GM21825 (cell line): ENCODE data around the gene TSPAN16.

Experiments used
- ATAC-seq: cut with Tn5 transposase; IDR thresholded peaks from one replicate; pipeline ENCODE4 v1.9.1; 2021; ENCODE audit warnings: mild to moderate bottlenecking, moderate library complexity; ENCODE audit not compliant: unreplicated experiment

TSPAN16 gene, protein sequence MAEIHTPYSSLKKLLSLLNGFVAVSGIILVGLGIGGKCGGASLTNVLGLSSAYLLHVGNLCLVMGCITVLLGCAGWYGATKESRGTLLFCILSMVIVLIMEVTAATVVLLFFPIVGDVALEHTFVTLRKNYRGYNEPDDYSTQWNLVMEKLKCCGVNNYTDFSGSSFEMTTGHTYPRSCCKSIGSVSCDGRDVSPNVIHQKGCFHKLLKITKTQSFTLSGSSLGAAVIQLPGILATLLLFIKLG

DNA sequence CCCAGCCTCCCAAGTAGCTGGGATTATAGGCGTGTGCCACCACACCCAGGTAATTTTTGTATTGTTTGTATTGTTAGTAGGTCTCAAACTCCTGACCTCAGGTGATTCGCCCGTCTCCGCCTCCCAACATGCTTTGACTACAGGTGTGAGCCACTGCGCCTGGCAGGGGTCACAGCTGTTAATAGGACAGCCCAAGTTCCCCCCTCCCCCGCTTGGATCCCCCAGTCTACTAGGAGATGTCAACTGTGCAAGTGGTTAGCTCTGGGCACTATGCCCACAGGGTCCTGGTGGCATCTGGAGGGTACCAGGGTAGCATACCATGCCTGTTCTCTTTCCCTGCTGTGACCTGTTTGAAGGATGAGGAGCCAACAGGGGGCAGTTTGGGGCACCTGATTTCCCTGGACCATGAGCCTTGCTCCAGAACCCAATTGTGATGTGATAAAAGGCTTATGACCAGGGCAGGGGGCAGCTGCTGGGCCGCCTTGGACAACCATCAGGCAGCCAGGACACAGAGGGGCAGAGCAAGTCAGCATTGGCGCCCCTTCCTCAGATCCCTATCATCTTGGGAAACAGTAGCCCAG lies at the start of gene TSPAN16:
TSPAN16 (plus strand) TSS at position 496 of the 581 bp plus-strand sequence. CDS start 138 bp downstream, outside the sequence.
- no peak for ATAC-seq

DNA sequence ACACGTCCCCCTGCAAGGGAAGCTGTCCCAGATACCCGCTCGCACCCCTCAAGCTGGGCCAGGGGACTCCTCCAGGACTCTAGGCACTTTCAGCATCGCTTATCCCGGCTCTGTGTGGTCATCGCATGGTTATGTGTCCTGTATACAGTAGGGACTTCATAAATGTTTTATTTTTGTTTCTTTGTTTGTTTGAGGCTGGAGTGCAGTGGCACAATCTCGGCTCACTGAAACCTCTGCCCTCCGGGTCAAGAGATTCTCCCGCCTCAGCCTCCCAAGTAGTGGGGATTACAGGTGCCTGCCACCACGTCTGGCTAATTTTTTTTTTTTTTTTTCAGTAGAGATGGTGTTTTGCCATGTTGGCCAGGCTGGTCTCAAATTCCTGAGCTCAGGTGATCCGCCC lies 49.0 kb upstream of the TSPAN16 start:
- ATAC-seq, result no peak

DNA sequence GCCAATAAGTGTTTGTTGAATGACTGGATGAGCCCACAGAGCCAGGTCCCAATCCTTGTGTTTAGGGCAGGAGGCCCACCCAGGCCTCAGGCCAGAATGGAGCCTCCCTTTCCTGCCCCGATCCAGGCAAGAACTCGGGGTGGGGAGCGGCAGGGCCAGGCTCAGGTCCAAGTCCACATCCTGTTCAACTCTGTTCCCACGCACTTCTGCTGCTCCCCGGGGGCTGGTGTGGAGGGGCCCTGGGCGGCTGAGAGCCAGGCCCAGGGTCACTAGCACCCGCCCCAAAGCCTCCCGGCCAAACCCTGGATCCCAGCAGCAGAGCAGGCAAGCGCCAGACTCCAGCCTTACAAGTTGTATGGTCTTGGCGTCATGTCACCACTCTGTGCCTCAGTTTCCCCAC lies 48.6 kb upstream of the TSPAN16 start:
- ATAC-seq, result no peak

DNA sequence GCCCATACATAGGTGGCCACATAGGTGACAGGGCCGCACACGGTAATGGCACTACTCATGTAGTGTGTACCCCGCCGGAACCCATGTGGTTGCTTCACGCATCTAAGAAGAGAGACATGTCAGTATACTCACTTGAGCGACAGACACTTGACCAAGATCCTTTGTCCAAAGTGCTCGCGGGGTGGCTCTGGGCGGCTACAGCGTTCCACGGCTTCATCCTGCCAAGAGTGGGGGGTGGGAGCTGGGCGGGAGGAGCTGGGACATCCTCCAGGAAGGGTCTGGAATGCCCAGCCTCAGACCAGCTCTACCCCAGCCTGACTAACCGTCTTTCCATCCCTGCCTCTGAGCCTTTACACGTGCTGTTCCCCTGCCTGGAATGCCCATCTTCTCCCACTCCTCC lies 48.0 kb upstream of the TSPAN16 start:
- ATAC-seq, result no peak

DNA sequence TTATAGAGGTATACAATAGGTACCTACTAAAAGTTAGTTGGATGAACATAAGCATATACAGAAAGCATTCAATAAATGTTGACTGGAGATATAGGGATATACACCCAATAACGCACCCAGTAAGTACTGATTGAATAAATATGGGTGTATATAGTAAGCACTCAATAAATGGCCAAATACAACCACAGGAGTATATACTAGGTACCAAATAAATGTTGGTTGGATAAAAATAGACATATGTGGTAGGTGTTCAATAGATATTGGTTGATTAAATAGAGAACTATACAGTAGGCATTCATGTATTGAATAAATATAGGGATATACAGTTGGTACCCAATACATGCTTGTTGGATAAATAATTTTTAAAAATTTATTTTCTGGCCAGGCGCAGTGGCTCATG lies 47.1 kb upstream of the TSPAN16 start:
- ATAC-seq, result no peak

DNA sequence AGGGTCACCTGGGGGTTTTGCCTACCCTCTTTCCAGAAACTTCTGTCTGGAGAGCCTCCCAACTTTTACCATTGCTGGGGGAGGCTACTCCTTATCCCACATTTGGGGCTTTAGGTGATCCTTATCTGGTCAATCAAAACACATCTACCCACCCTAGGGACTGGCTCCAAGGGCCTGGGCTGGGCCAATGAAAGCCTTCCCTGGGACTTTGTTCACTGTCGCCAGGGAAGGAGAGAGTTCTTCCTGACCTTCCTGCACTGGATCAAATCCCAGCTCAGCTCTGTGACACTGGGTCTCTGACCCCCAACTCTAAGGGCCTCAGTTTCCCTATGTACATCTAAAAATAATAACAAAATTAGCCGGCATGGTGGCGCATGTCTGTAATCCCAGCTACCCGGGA lies 44.7 kb upstream of the TSPAN16 start:
- ATAC-seq, result no peak

DNA sequence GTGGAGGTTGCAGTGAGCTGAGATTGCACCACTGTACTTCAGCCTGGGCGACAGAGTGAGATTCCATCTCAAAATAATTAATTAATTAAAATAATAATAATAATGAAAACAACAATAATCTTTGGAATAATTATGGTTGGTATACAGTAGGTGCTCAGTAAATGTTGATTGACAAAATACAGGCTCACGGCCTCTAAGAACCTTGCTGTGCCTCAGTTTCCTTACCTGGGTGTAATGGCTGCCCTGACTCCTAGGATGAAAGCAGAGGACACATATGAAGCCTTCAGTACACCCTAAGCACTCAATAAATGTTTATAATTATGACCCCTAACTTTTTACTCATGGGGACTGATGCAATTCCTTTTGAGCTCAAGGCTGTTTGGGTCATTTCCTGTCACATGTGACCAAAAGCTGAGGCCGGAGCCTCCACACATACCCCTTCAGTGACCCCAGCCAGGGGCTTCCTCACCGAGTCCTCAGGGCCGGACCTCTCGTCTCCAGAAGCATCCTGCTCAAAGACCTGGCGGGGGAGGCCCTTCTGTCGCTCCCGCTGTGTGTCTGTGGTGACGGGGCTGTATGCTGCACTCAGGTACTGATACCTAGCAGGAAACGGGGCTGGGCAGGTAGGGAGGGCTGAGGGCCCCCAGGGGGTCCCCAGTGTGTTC lies 44.2 kb upstream of the TSPAN16 start:
- no peak for ATAC-seq

DNA sequence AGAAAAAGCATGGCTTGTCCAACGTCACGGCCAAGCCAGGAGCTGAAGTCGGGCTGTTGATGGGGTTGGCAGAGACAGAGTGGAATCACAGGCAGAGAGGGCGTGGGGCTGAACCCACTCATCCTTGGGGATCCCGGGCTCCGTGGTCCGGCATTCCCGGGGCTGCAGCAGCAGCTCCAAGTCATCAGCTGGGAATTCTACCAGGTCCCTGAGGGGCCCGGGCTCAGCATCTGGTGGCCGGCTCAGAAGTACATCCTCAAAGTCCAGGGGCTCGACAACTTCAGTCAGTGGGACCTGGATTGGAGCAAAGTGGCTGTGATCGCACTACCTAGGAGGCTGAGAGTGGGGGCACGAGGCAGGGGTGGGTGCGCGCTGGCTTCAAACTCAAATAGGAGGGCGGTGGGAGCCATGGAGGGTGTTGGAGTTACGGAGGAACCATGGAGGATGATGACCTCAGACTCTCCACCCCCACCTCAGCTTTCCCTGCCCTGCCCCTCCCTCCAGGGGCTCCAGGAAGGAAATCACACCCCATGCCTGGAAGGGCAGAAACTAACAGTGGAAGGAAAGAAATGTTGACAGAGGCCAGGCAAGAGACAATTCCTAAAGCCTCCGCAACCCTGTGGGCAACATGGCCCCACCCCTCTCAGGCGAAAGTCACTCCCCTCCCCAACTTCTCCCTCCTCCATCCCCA lies 43.1 kb upstream of the TSPAN16 start:
- ATAC-seq, result no peak

DNA sequence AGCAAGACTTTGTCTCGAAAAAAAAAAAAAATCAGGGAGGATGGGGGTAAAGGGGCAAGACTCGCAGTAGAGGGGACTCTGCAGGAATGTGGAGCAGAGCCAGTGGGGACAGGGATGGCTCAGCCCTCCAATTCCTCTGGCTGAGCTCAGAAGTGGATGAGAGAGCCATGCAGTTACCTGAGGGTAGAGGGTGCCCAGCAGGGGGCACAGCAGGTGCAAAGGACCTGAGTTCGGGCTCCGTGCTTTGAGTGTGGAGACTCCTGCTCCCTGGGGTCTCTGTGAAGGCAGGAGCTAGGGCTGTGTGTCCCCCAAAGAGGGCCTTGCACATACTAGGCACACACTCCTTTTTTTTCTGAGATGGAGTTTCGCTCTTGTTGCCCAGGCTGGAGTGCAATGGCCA lies 41.3 kb upstream of the TSPAN16 start:
- no peak for ATAC-seq

DNA sequence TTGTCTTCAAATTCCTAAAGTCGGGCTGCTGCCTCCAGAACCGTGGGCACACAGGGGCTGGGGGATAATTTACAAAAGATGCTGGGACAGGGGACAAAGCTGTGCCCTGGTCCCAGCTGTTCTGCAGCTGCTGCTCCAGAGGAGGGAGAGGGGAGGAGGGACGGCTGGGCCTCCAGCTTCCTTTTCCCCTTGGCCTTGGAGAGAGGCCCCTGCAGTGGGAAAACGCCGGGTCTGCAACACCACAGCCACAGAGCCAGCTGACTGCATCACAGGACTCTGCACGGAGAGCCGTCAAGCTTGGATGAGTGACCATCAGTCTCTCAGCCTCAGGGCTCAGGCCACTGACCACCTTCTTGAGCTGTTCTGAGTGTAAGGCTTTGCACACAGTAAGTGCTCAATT lies 39.8 kb upstream of the TSPAN16 start:
- no peak for ATAC-seq

DNA sequence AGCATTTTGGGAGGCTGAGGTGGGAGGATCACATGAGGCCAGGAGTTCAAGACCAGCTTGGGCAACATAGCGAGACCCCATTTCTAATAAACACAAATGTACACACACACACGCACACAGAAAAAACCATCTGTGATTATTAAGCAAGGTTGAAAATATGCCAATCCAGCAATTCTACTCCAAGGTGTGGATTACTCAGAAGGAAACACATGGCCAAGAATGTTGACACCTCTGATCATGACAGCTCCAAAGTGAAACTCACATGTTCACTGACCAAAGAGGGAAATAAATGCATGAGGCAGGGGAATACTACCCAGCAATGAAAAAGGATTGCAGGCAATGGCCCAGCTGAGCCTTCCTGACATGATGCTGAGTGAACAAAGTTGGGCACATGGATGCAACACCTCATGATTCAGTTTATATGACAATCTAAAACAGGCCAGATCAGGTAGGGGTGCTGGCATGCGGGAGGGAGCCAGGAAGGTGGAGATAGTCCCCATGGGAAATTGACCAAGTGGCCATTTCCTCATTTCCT lies 38.0 kb upstream of the TSPAN16 start:
- no peak for ATAC-seq

DNA sequence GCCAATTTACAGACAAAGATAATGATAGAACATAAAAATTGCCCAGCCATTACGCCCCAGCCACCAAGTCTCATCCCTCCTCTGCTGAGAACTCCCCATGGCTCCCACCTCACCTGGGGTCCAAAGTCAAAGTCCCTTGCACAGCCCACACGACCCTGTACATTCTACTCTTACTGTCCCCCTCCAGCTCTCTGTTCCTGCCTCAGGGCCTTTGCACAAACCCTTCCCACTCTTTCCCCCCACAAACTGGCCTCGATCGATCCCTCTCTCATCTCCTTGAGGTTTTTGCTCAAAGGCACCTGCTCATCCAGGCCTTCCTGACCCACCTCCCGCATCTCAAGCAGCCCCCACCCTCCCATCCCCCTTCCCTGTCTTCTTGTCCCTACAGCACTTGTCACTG lies 35.0 kb upstream of the TSPAN16 start:
- ATAC-seq, result no peak

DNA sequence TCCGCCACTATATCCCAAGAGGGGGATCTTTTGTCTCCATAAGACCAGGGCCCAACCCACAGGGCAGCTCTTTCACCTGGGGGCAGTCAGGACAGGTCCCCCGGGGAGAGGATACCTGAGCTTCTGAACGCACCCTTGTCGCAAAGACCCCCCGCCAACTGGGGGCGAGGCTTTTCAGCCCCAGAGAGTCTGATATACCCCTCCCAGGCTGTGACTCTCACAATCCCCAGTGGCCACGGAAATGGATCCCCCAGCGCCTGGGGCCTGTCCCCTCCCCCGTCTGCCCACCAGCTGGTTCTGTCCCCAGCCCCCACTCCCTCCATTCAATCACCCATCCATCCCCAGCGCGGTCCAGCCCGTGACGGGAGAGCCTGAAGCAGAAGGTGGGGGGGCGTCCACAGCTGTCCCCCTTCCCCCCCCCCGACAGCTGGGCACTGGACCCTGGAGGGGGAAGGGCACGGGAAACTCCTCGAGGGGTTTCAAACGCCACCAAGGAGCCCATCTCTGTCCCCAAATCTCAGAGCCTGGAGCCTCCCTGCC lies 34.5 kb upstream of the TSPAN16 start:
- ATAC-seq, result no peak

DNA sequence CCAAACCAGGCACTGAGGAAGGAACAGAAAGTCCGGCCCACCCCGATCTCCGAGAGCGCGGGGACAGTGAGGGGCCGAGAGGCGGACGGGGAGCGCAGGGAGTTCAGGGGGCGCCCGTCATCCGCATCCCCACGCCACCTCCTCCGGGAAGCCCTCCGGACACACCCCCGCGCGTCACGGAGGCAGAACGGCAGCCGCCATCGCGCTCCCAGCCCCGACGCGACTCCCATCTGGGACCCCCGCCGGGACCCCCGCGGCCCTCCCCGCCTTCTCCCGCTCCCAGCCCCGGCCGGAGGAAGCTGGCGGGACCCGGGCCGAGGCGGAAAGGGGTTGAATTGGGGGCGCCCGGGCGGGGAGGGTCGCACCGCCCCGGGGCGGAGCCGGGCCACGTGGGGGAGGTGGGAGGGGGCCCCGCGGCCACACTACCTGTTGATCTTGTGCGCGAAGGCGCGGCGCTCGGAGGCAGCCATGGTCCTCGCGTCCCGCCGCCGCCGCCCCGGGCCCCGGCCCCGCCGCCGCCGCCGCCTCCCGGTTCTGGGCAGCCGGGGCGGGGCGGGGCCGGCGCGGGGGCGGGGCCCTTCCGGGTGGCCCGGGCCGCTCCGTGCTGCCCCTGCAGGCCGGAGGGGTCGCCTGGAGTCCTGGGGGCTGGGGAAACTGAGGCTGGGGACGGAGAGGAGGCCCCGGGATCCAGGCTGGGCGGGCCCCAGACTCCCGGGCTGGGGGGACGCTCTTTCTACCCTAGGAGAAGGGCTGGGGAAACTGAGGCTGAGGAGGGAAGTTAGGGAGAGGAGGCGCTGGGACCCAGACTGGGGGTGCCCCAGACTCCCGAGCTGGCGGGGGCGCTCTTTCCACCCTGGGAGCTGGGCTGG lies 33.8 kb upstream of the TSPAN16 start, which contains the start of gene DOCK6:
DOCK6 (minus strand) TSS at position 554 of the 869 bp plus-strand sequence; CDS start at position 470, 84 bp downstream.
- ATAC-seq, result no peak

DNA sequence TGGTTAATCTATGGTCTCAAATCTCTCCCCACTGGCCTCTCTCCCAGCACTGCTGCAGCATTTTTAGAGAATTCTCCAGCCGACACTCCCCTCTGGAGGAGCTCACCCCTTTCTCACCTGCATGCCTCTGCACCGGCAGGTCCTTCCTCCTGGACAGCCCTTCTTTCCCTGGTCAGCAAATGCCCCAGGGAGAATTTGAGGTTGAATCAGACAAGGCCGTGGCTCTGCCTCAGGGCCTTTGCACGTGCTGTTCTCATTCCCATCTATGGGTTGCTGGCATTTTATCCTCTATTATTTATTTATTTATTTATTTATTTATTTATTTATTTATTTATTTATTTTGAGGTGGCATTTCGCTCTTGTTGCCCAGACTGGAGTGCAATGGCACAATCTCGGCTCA lies 32.2 kb upstream of the TSPAN16 start:
- ATAC-seq, result no peak

DNA sequence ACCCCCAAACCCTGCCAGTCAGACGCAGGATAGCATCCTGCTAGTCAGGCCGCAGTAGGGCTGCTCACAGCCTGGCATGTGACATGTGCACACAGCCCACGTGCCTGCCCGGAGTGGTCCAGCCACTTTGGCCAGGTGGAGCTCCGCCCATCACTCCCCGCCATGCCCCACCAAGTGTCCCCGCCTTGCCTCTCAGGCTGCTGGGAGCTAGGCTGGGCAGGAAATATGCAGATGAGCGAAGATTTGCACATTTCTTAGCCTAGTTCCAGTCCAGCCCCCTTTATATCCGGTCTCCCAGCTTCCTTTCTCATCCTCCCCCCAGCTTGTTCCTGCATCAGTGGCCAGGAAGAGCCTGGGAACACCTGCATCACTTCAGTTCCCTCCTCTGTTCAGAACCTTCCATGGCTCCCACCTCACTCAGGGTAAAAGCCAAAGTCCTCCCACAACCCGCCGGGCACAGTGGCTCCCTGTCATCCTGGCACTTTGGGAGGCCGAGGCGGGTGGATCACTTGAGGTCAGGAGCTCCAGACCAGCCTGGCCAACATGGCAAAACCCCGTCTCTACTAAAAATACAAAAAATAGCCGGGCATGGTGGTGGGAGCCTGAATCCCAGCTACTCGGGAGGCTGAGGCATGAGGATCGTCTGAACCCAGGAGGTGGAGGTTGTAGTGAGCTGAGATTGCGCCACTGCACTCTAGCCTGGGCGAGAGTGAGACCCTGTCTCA lies 31.3 kb upstream of the TSPAN16 start:
- no peak for ATAC-seq

DNA sequence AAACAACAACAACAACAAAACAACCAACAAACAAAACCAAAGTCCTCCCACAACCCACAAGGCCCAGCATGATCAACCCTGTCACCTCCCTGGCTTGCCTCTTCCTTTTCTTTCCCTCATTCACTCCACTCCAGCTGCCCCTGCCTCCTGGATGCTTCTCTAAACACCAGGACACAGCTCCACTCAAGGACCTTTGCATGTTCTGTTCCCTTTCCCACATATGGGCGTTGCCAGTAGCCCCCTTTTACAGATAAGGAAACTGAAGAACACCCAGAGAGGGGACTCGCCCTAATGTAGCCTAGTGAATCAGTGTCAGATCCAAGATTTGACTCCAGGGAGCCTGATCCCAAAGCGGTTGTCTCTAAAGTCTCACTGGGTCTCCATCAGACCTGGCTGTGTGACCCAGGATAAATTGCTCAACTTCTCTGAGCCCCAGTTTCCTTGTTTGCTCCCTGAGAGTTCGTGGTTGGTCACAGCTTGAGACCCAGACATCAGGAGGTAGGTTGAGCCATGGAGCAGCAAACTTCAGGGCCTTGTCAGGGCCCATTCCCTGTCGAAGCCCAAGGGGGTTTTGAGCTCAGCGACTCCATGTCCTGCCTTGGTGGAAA lies 30.7 kb upstream of the TSPAN16 start:
- no peak for ATAC-seq

DNA sequence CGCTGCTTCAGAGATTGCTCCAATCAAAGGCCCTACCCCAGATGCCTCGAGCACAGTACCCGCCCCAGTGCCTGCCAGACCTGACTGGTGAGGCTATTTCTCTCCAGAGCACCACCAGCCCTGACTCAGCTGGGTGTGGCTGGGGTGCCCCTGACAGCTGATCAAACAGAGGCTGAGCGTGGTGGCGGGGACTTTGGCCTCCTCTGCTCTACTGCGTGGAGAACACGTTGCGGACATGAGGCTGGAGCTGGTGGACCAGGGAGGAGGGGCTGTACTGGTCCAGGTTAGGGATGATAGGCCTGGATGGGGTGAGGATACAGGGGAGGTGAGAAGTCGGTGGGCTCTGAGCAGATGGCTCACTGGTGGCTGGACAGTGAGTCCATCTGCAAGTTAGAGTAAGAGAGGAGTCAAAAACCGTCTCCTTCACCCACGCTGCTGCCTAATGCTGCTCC lies 30.1 kb upstream of the TSPAN16 start:
- ATAC-seq, result no peak
